Fibroblast of lung (primary cell): ENCODE measurements around the gene PKNOX2. TPM values are rescaled to one million over a fixed set of nuclear protein-coding genes. Genes with fewer than 3 reads are reported as not detected.

ENCODE experiments used
- DNase-seq, 2 donors: peaks; one replicate each; pipeline versions ENCODE4 v3.0.0 to v3.0.0-alpha.2; 2010; ENCODE audit warnings: low read depth in 2 of 2
- H2AFZ ChIP-seq: 2 replicates; pipeline ENCODE4 v1.5.1; 2012; ENCODE audit warnings: low read length, control low read depth, inconsistent platforms
- H3K27ac ChIP-seq: 2 replicates; pipeline ENCODE4 v1.5.1; 2011; ENCODE audit warnings: low read length, control low read depth; ENCODE audit not compliant: insufficient read depth
- H3K27me3 ChIP-seq: 2 replicates; pipeline ENCODE4 v1.5.1; 2011; ENCODE audit warnings: mild to moderate bottlenecking, low read length; ENCODE audit not compliant: control insufficient read depth, insufficient read depth
- H3K36me3 ChIP-seq: 2 replicates; pipeline ENCODE4 v1.5.1; 2011; ENCODE audit warnings: low read length; ENCODE audit not compliant: control insufficient read depth, insufficient read depth
- H3K4me1 ChIP-seq: 2 replicates; pipeline ENCODE4 v1.5.1; 2011; ENCODE audit warnings: low read length; ENCODE audit not compliant: control insufficient read depth, insufficient read depth; ENCODE audit errors: extremely low read depth
- H3K4me2 ChIP-seq: 2 replicates; pipeline ENCODE4 v1.5.1; 2011; ENCODE audit warnings: low read length, control low read depth; ENCODE audit not compliant: insufficient read depth; ENCODE audit errors: extremely low read depth
- H3K4me3 ChIP-seq, 4 experiments: fragments of 200-600 bp in 1 of 4; sonication (generic) in 1 of 4; replicated peaks in 1 of 4; 2 replicates each; pipeline ENCODE4 v1.5.1; 2011 to 2016; ENCODE audit warnings: low read length in 4 of 4, low read depth in 3 of 4, mild to moderate bottlenecking in 3 of 4, control low read depth in 2 of 4, inconsistent platforms in 1 of 4, mixed read lengths in 1 of 4; ENCODE audit not compliant: insufficient read depth in 1 of 4; ENCODE audit errors: control extremely low read depth in 1 of 4
- H3K79me2 ChIP-seq: 2 replicates; pipeline ENCODE4 v1.5.1; 2012; ENCODE audit warnings: mild to moderate bottlenecking, low read length, inconsistent platforms; ENCODE audit not compliant: control insufficient read depth, insufficient read depth
- H3K9ac ChIP-seq: 2 replicates; pipeline ENCODE4 v1.5.1; 2011; ENCODE audit warnings: mild to moderate bottlenecking, low read length, control low read depth; ENCODE audit not compliant: insufficient read depth
- H3K9me3 ChIP-seq: 2 replicates; pipeline ENCODE4 v1.5.1; 2012; ENCODE audit warnings: low read depth, low read length; ENCODE audit not compliant: control insufficient read depth, insufficient read depth
- H4K20me1 ChIP-seq: 2 replicates; pipeline ENCODE4 v1.5.1; 2011; ENCODE audit warnings: low read length; ENCODE audit not compliant: control insufficient read depth, insufficient read depth; ENCODE audit errors: extremely low read depth
- CTCF ChIP-seq, 2 donors: IDR thresholded peaks in 1 of 2; conservative IDR thresholded peaks in 1 of 2; 1 replicate in 1 of 2; 2 replicates in 1 of 2; pipeline ENCODE4 v1.5.1; 2011 to 2012; ENCODE audit warnings: low read length in 2 of 2, control low read depth in 1 of 2, inconsistent platforms in 1 of 2, low read depth in 1 of 2, mild to moderate bottlenecking in 1 of 2
- EZH2 ChIP-seq: IDR thresholded peaks from 2 replicates; pipeline ENCODE4 v1.5.1; 2012; ENCODE audit warnings: low read length, control low read depth, mild to moderate bottlenecking; ENCODE audit errors: missing control alignments
- polyA plus RNA-seq, 2 donors: library from polyadenylated mRNA; depleted of rRNA in 1 of 2; stranded (reverse) in 1 of 2; unstranded in 1 of 2; fragments of >200 nt; gene quantifications; 2 replicates each; pipeline ENCODE4 v1.2.1, GENCODE V29; 2011 to 2012; ENCODE audit warnings: missing spikeins in 1 of 2
- total RNA-seq: library from RNA; depleted of rRNA; stranded (reverse); fragments of >200 nt; gene quantifications from 2 replicates; pipeline ENCODE4 v1.2.1, GENCODE V29; 2014

Gene PKNOX2
- total and polyA plus RNA-seq, 2 donors (not counting 1 experiment from before 2014, with no cell fraction given): 0.33 to 2.2 TPM

- Histone ChIP-seq H3K27ac (no peak overlapping the region), H3K9ac (no peak overlapping the region), H3K4me2 (no peak overlapping the region), H4K20me1 (no peaks in the 10 kb centered on the region), H3K4me3 (no peak overlapping the region), H3K9me3 (no peaks in the 10 kb centered on the region), H3K4me1 (no peaks in the 10 kb centered on the region), H2AFZ (no peak overlapping the region), H3K79me2 (no peaks in the 10 kb centered on the region), H3K27me3 (peaks cover 3% of the 10 kb centered on the region), H3K36me3 (no peaks in the 10 kb centered on the region)
- TF ChIP-seq EZH2 (no peak), CTCF (conservative IDR thresholded peaks at IDR 0.05 in 1 of 2, IDR thresholded peaks at IDR 0.05 in 1 of 2; ENCODE audit: low read depth in 1 of 2, low read length in 2 of 2) (no peak)
- no peak for DNase-seq
These were observed 88.7 kb downstream of the PKNOX2 start for GRCh38 chr11:125253289-125253688.

GRCh38 chr11:125253795-125254525 lies 89.4 kb downstream of the PKNOX2 start:
- Histone ChIP-seq H3K9me3 (no peaks in the 10 kb centered on the region), H3K9ac (no peak overlapping the region), H4K20me1 (no peaks in the 10 kb centered on the region), H3K36me3 (no peaks in the 10 kb centered on the region), H3K27ac (no peak overlapping the region), H3K79me2 (no peaks in the 10 kb centered on the region), H3K27me3 (peaks cover 3% of the 10 kb centered on the region), H3K4me1 (no peaks in the 10 kb centered on the region), H3K4me3 (no peak overlapping the region), H2AFZ (no peak overlapping the region), H3K4me2 (no peak overlapping the region)
- TF ChIP-seq CTCF (conservative IDR thresholded peaks at IDR 0.05 in 1 of 2, IDR thresholded peaks at IDR 0.05 in 1 of 2; ENCODE audit: low read depth in 1 of 2, low read length in 2 of 2) (no peak), EZH2 (no peak)
- DNase-seq: no peak

- H3K9ac ChIP-seq: no peak overlapping the region
- H3K79me2 ChIP-seq: no peaks in the 10 kb centered on the region
- H3K27ac ChIP-seq: no peak overlapping the region
- no peak for TF ChIP-seq EZH2
- TF ChIP-seq CTCF (conservative IDR thresholded peaks at IDR 0.05 in 1 of 2, IDR thresholded peaks at IDR 0.05 in 1 of 2; ENCODE audit: low read depth in 1 of 2, low read length in 2 of 2): no peak
- no peak overlapping the region for H3K4me2 ChIP-seq
- H3K4me1 ChIP-seq: no peaks in the 10 kb centered on the region
- no peak for DNase-seq
- no peaks in the 10 kb centered on the region for H4K20me1 ChIP-seq
- no peak overlapping the region for H3K4me3 ChIP-seq
- no peaks in the 10 kb centered on the region for H3K36me3 ChIP-seq
- H3K27me3 ChIP-seq: peaks cover 3% of the 10 kb centered on the region
- no peak overlapping the region for H2AFZ ChIP-seq
- no peaks in the 10 kb centered on the region for H3K9me3 ChIP-seq
These were observed 92.1 kb downstream of the PKNOX2 start for GRCh38 chr11:125256541-125257189.
